ENCODE measurements around the gene RABGEF1.

- no peak for TF ChIP-seq SIN3A (IDR thresholded peaks at IDR 0.05; ENCODE audit: borderline replicate concordance, insufficient read depth, low read depth, low read length)
- no peak for TF ChIP-seq CTCF (IDR thresholded peaks at IDR 0.05)
Observed at GRCh38 chr7:66734006-66734405, 6.5 kb upstream of the RABGEF1 start.

Data from Panc1 (cell line).